ENCODE data around the gene LTV1.

- TF ChIP-seq CTCF (IDR thresholded peaks at IDR 0.05) (no peak), EP300 (IDR thresholded peaks at IDR 0.05) (no peak), POLR2A (IDR thresholded peaks at IDR 0.05) (no peak)
Observed at GRCh38 chr6:143807103-143807772, 35.9 kb upstream of the LTV1 start.

All from ovary (tissue), 3 donors.